Left renal cortex interstitium (tissue), 4 donors: ENCODE results near the gene PCBP3. TPM values are rescaled to one million over a fixed set of nuclear protein-coding genes. Genes with fewer than 3 reads are reported as not detected.

ENCODE experiments used
- DNase-seq, 4 donors: peaks; one replicate each; pipeline ENCODE4 v3.0.0-alpha.2; 2013; ENCODE audit warnings: low read depth in 4 of 4, low spot score in 2 of 4, missing footprints in 1 of 4
- polyA plus RNA-seq, 4 donors: library from polyadenylated mRNA; unstranded; fragments of 120-200 nt; gene quantifications; one replicate each; pipeline ENCODE4 v1.2.1, GENCODE V29; 2013; ENCODE audit not compliant: insufficient read length in 4 of 4

PCBP3 gene
- polyA plus RNA-seq, 4 donors, result 1.1 to 2.0 (median 1.6) TPM

- DNase-seq, result no peak
Measured at GRCh38 chr21:45721671-45722070, 78.1 kb downstream of the PCBP3 start.

DNA sequence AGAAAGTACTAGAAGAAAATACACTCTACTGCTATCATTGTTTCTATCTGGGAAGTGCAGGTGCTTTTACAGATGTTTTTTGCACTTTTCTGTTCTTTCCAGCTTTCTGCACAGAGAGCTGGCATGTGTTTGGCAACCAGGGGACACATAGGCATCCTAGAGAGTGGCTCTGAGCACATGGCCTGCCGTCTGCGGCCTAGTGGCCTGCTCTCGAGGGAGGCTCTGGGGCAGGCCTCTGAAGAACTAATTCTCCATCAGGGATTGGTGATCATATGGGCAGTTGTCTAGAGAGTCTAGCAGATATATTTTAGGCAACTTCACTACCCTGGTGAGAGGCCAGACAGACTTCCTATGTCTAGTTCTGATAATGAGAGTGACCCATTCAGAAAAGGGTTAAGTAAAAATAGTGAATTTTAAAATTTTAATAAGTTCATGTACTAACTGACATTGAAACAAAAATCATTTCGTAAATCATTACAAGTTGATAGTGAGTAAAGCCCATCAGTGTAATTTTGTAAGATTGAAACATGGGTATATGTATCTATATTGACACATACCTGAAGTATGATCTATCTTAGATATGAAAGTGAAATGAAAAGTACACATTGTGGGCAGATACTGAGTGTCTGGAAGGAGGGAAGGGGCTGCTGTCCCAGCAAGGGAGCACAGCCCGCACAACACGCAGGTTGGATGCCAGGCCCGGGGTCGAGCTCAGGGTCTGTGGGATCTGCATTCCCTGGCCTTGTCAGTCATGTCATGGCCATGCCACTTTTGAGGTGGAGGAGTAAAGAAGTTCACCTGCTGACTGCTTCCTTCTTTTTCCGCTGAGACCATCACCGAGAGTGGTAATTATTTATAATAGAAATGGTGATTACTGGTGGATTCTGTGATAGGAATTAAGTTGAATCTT, 79.8 kb downstream of the PCBP3 start:
- DNase-seq, result no peak

DNA sequence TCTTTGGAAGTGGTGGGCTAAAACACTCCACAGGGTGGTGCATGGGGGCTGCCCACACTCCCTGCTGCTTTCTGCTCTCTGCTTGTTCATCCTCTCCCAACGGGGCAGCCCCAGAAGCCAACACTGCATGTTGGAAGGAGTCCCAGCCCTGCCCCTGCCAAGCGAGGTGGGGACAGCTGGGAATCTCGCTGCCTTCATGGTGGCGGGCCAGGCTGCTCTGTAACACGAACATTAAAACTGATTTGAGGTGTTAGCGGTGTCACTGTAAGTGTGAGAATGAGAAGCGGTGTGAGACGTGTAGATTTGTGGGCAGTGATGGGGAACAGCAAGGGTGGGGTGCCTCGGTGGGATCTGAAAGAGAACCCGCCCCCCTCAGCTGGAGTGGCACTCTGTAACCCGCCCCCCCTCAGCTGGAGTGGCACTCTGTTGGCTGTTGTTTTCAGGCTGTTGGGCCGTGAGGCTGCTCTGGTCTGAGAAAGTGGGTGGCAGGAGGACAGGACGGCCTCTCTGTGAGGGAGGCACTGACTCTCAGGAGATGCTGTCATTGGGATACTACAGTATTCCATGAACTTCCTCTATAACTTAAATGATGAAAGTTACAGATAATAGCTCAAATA, 80.9 kb downstream of the PCBP3 start:
- no peak for DNase-seq

- no peak for DNase-seq
Measured at GRCh38 chr21:45724994-45725843, 81.7 kb downstream of the PCBP3 start.

DNA sequence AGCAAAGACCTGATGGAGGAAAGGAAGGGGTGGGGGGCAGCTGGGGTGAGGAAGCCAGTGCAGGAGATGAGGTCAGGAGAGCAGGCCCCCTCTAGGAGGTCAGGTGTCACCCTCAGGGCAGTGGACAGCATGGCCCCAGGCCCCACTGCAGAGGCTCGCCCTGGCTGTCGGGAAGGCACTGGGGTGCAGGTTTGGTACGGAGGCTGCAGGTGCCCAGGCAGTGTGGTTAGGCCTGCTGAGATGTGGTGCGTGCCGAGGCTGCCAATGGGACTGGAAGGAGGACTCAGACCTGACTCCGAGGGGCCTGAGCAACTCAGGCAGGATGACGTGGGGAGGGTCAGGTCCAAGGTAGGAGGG, 82.3 kb downstream of the PCBP3 start:
- DNase-seq, result no peak

GRCh38 chr21:45726438-45726837, 82.9 kb downstream of the PCBP3 start:
- no peak for DNase-seq

GRCh38 chr21:45727390-45727789, 83.9 kb downstream of the PCBP3 start:
- DNase-seq, result no peak

DNA sequence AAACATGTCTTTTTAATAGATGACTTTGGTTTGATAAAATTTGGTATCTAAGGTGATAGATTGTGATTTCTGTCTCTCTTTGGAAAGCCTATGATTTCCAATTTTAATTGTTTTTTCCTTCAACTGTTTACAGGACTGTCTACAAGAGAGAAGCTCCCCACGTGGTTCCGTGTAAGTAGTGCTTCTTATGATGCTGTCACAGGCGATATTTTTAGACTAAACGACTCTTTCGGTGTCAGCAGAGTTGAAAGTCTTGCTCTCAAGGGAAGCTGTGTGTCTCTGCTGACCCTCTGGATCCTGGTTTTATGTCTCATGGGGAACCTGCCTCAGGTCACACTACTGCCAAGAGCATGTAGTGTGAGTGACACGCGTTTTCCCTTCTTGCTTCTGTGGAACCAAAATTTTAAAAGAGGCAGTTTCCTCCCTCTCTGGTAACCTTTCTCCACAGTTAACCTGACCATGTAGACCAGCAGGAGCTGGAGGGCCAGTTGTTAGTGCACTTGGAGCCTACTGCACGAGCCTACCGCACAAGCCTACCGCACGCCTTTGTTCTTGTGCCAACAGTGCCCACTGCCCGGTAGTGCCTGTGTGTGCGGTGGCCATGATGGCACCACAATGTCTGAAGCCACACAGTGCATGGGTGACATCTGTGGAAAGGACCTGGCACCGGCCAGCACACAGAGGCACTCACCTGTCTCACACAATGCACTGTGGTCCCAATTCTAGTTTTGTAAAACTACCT, 91.9 kb downstream of the PCBP3 start:
- DNase-seq, result no peak

DNA sequence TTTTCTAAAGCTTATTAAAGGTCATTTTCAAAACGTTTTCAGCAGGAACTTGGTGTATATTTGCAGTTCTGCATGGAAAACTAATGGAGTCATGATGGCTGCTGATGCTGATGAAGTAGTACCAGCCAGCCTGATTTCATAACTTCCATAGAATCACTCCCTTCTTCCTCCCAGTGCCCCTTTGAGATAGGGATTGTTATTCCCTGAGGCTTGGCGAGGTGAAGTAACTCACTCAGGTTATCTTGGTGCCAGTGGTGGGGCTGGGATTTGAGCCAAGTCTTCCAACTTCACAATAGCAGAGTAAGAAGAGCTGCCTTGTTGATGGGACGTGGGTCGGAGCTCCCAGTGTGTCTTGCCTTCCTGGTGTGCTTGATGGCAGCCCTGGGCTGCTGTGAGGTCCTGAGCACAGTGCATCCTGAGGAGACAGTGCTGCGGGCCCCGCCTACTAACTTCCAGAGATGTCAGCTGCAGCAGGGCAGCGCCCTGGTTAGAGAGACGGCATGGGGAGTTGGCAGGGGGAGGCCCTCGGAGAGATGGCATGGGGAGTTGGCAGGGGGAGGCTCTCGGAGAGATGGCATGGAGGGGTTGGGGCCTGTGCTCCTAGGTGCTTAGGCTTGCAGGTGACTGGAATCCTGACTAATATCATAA, 92.6 kb downstream of the PCBP3 start:
- DNase-seq, result no peak

GRCh38 chr21:45736690-45737484, 93.4 kb downstream of the PCBP3 start:
- no peak for DNase-seq

GRCh38 chr21:45737485-45738166, 94.1 kb downstream of the PCBP3 start:
- no peak for DNase-seq

GRCh38 chr21:45739218-45740087, 95.9 kb downstream of the PCBP3 start:
- DNase-seq, result no peak

GRCh38 chr21:45740088-45740440, 96.5 kb downstream of the PCBP3 start:
- no peak for DNase-seq

DNA sequence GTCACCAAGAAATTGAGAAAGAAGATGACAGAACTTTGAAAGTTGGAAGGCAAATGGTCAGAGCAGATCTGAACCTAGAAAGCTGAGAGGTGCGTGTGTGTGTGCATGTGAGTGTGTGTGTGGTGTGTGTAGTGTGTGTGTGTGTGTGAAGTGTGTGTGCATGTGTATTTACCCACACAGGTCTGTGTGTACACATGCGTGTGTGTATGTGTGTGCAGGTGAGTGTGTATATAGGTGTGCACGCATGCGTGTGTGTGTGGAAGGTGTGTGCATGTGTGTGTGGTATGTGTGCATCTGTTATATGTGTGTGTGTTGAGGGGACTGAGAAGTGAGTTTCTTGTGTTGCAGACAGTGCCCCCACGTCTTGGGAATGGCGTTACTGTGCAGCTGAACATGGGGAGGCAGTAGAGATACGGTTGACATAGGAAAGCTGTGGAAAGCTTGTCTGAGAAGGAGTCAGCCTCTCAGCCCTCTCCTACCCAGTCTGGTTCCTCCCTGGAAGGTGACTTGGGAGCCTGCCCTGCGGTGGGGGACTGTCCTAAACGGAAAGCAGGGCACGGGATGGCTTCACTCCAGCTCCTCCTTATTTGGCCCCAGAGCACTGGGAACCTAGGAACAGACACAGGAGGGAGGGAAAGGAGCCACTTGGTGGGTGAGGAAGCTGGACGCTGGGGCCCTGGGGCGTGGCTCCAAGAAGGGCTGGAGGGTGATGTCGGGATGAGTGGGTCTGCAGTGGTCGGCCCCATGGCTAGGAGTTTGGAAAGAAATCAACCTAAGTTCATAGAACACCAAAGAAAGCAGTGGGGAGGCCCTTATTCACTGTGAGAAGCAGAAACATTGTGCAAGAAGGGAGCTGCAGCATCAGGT, 97.2 kb downstream of the PCBP3 start:
- no peak for DNase-seq

DNA sequence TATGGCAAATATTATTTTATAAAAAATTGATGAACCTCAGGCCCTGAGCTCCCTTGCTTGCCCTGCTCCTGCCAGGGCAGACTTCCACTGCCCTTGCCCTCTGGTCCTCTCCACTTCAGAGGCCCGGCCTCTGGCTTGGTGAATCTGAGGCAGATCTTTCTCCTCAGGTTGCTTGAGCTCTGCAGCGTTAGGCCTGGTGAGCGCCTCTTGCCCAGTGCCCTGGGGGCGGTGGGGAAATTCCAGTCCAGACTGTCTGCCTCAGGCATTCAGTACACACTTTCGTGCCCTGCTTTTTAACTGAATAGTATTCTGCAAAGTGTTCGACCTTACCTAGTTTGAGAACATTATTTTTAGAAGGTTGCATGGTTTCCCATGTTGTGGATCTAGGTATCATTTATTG, 98.2 kb downstream of the PCBP3 start:
- no peak for DNase-seq

DNA sequence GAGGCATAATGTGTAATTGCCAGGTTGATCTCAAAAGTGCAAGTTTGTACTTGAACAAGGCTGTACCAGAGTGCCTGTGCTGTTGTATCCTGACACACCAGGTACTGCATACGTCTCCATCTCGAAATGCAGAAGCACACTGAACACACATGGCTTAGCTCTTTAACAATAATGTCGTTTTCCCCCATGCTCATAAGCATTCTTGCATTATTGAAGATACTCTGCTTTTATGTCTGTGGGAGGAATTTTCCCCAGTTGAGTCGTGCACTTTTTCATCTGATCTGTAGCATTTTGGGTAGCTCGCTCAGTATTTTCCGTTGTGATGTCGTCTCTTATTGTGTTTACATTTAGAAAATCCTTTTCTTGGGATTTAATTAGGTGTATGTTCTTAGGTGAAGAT, 98.7 kb downstream of the PCBP3 start:
- no peak for DNase-seq

GRCh38 chr21:45745256-45745655, 101.7 kb downstream of the PCBP3 start:
- DNase-seq, result no peak
